ENCODE measurements around the gene HS1BP3.

Gene HS1BP3

DNA sequence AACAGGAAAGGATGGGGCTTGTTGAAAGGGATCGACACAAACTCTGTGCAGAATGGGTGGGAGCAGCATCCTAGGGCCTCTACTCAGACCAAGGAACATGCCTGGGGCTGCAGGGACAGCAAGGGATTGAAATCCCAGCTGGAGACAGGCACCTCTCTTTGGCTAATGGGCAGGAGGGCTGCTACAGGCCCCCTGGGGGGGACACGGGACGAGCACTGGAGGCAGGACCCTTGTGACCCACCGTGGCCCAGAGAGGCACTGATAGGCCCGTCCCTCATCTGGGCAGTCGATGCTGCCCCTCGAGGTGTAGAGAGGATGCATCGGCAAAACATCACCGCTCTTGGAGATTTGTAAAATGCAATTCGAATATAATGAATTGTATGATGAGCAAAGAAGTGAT is 5.1 kb downstream of the HS1BP3 start:
- no peaks in the 10 kb centered on the region for H3K27me3 Mint-ChIP-seq
- no peak for ATAC-seq
- H3K4me3 Mint-ChIP-seq, result no peak overlapping the region
- H3K27ac Mint-ChIP-seq, result no peak overlapping the region
- no peak for DNase-seq
- H3K4me1 Mint-ChIP-seq, result peaks cover 37% of the 10 kb centered on the region
- H3K9me3 Mint-ChIP-seq, result no peaks in the 10 kb centered on the region

DNA sequence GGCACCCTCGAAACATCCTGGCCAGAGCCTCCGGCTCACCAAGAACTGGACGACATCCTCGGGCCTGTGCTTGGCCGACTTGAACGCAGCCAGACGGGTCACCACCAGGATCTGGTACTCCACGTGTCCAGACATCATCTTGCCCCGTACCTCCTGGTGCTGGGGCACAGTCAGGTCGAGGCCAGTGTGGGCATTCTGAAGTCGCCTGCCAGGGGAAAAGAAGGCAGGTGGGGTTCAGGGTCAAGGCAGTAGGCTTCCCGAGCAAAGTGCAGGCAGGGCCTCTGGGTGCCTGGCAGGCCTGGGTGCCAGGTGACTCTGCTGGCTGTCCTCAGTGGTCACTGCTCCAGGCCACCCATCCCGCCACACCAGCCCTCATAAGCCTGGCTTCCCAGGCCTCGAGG is 5.6 kb downstream of the HS1BP3 start:
- H3K27me3 Mint-ChIP-seq, result no peaks in the 10 kb centered on the region
- H3K4me3 Mint-ChIP-seq, result no peak overlapping the region
- H3K9me3 Mint-ChIP-seq, result no peaks in the 10 kb centered on the region
- DNase-seq (no peak), ATAC-seq (no peak)
- H3K27ac Mint-ChIP-seq, result no peak overlapping the region
- H3K4me1 Mint-ChIP-seq, result peaks cover 34% of the 10 kb centered on the region

DNA sequence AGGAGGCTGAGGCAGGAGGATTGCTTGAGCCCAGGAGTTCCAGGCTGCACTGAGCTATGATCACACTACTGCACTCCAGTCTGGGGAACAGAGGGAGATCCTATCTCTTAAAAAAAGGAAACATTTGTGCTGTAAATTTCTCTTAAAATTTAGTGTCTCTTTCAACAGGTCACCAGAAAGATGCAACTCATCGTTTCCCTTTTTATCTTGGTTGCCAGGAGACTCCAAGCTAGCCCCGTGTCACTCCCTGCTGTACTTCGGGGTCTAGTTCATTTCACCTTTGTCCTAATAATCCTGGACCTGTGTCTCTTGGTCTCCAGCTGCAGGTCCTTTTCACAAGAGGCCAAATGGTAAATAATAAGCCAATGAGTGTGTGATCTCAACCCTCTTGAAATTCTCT is 7.1 kb downstream of the HS1BP3 start:
- no peak overlapping the region for H3K4me3 Mint-ChIP-seq
- H3K27ac Mint-ChIP-seq, result no peak overlapping the region
- peaks cover 20% of the 10 kb centered on the region for H3K4me1 Mint-ChIP-seq
- H3K27me3 Mint-ChIP-seq, result no peaks in the 10 kb centered on the region
- no peaks in the 10 kb centered on the region for H3K9me3 Mint-ChIP-seq
- ATAC-seq (no peak), DNase-seq (no peak)

DNA sequence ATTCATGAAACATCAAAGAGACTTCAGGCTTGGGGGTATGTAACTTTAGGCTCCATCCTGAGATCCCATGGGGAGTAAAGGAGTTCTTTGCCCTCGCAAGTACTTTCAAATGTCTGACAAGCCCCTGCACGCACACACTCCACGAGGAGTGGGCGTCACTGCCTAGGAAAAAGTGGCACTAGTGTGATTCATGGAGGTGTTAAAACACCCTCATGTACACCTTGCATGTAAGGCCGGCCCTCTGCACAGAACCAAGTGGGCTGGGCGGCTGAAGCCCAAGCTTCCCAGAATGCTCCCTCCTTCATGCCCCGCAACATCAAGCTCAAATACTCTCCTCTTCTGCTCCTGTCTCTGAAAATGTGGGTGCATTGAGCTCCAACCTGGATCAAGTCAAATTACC is 7.8 kb downstream of the HS1BP3 start:
- Mint-ChIP-seq H3K27me3 (no peaks in the 10 kb centered on the region), H3K4me3 (no peak overlapping the region), H3K9me3 (no peaks in the 10 kb centered on the region), H3K4me1 (peaks cover 13% of the 10 kb centered on the region), H3K27ac (no peak overlapping the region)
- DNase-seq, result no peak
- ATAC-seq, result no peak

DNA sequence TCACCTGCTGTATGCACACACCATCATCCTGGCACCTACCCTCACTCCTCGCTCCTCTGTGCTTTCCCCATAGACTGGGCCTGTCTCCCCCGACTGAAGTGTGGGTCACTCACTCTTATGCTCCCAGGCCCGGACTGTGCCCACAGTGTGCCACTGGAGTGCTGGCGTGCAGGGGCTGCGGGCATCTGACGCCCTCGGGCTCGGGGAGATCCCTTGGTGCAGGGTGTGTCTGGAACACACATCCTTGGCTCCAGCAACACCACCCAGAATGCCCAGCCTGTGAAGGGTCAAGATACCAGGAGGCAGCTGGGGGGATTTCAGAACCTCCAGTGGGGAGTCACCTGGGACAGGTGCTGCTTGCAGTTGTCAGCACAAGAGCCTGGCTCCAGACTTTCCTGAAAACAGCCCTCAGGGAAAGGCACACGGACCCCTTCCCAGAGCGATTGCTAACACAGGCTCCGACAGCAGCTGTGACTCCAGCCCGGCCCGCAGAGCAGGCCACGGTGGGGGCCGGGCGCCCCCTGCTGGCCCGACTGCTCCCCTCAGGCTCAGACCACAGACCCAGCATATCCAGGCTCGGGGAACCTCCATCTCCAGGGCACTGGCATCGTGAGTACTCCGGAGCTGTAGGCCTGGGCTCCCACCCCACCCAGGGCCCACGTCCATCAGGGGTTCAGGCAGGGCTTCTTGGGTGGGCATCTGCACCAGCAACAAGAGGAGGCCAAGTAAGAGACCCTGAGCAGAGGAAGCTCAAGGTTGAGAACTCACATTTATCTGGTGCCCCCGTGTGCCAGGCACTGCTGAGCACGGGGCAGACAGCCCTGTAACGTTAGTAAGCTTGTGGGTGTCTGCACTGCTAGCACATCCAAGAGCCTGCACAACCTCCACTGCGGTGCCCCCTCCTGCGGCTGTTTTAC is 8.6 kb downstream of the HS1BP3 start:
- ATAC-seq (peak; percentile 93), DNase-seq (peak; percentile 74 to 76)
- no peaks in the 10 kb centered on the region for H3K27me3 Mint-ChIP-seq
- H3K9me3 Mint-ChIP-seq, result no peaks in the 10 kb centered on the region
- peaks cover 9% of the 10 kb centered on the region for H3K4me1 Mint-ChIP-seq
- peak overlapping the region; percentile 16 to 21 for H3K27ac Mint-ChIP-seq
- no peak overlapping the region for H3K4me3 Mint-ChIP-seq

DNA sequence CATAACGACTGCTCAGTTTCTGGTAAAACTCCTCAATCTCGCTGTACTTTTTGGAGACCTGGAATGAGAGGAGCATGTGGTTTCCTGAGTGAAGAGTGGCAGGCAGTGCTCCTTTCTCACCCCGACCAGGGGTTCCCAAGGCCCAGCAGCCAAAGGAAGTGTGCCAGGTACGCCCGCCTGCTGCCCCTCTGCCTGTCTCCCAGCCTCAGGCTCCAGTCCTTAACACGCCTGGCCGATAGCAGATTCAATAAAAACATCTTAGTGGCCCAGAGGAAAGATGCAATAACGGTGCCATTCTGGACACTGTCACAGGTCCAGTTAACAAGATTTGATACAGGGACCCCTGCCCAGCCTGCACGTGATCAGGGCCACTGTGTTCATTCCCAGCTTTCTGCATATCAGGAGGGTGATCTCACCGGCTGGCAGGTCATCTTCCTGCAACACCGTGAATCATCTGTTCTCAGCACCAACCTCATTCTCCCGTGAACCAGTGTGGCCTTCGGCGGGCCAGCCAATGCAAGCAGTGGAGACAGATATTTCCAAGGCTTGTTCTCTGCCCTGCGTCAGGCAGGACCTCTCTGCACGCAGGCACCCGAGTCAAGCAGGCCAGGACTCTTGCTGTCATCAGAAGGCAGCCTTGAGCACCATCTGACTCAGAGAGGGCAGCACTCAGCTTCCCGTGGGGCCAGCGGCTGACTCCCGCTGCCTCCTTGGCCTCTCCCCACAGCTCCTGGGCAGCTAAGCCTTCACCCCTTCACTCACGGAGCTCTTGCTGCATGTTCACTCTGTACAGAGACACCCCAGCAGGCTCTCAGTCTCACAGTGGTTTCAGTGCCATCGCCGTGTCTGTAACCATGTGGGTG is 9.5 kb downstream of the HS1BP3 start:
- Mint-ChIP-seq H3K4me3 (no peak overlapping the region), H3K4me1 (peaks cover 9% of the 10 kb centered on the region), H3K9me3 (no peaks in the 10 kb centered on the region), H3K27ac (no peak overlapping the region), H3K27me3 (no peaks in the 10 kb centered on the region)
- no peak for DNase-seq
- ATAC-seq, result no peak

DNA sequence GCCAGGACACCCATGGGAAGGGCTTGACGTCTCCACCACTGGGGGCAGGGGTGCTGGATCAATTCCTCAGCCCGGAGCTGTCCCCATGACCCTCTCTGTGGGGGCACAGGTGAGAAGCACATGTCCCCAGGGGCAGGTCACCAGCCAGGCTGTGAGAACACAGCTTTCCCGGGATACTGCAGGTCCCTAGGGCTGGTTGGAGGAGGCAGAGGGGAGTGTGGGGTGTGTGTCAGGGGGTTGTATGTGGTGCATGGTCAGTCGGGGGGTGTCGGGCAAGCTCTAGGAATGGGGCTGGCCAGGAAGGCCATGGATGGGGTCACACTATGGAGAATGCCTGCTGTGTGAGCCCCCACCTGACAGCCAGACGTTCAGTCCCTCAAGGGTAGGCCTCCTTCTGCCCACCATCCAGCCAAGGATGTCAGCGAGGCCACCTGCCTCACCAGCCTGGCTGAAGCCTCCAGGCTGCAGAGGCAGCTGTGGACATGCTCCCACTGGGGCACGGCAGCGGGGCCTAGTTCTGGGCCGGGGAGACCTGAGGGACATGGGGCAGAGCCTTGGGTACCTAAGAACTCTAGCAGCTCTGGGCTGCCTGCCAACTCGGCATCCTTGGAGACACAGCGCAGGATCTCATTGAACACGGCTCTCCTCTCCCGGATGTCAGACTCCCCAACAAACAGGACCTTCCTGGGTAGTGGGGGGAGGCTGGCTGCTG is 10.3 kb downstream of the HS1BP3 start:
- ATAC-seq, result no peak
- Mint-ChIP-seq H3K4me1 (peaks cover 15% of the 10 kb centered on the region), H3K27ac (no peak overlapping the region), H3K9me3 (no peaks in the 10 kb centered on the region), H3K27me3 (no peaks in the 10 kb centered on the region), H3K4me3 (no peak overlapping the region)
- no peak for DNase-seq

DNA sequence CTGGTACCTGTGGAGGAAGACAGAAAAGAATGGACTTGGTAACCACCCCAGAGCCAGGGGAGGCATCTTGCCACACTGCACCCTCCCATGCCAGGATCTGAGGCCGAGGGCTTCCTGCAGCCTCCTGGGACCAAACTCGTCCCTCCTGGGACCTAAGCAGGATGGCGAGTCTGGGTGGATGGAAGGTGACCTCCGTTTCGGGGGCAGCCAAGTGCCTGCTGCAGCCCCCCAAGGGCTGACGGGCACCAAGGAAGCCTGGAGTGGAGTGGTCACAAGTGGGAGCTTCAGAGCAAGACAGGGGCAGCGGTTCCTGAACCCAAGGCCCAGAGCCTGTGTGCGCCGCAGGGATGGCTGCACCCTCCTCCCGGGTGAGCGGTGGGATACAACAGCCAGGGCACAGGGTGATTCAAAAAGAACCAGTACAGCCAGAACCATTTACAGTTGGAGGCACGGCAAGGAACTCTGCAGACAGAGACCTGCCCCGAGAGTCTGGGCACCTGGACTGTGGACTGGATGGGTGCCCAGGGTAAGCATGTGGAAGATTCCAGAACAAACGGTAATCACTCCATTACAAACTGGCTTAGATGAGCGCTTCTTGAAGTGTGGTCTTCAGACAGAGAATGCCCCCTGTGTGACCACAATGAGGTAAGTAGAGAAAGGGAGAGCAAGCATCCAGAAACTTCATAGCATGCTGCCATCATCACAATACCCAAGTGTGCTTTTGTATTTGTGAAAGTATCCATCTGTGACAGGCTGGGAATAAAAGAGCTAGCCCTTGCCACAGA is 12.1 kb downstream of the HS1BP3 start:
- H3K4me3 Mint-ChIP-seq, result no peak overlapping the region
- ATAC-seq, result no peak

DNA sequence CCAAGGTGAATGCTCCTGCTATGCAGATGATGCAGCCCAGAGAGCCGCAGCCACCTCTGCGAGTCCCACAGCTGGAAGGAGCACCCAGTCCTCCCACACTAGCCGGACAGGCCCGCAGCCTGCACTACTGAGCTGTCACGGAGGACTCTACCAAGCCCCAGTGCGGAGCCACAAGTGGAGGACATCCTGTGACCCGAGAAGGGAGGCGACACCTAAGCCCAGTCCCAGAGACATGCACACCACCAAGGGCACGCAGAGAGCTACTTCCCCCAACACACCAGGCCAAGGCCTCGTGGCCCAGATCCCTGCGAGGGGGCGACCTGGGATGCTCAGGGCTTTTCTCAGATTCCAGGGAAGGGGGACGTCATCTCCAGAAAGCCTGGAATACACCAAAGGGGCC is 12.9 kb downstream of the HS1BP3 start:
- no peak overlapping the region for H3K27ac Mint-ChIP-seq
- H3K9me3 Mint-ChIP-seq, result no peaks in the 10 kb centered on the region
- DNase-seq, result no peak
- H3K4me3 Mint-ChIP-seq, result no peak overlapping the region
- no peaks in the 10 kb centered on the region for H3K27me3 Mint-ChIP-seq
- peaks cover 25% of the 10 kb centered on the region for H3K4me1 Mint-ChIP-seq
- no peak for ATAC-seq

More for the DNA sequence above, 12.1 kb downstream of the HS1BP3 start:
- DNase-seq, result no peak
- Mint-ChIP-seq H3K4me1 (peaks cover 22% of the 10 kb centered on the region), H3K9me3 (no peaks in the 10 kb centered on the region), H3K27ac (no peak overlapping the region), H3K27me3 (no peaks in the 10 kb centered on the region)

DNA sequence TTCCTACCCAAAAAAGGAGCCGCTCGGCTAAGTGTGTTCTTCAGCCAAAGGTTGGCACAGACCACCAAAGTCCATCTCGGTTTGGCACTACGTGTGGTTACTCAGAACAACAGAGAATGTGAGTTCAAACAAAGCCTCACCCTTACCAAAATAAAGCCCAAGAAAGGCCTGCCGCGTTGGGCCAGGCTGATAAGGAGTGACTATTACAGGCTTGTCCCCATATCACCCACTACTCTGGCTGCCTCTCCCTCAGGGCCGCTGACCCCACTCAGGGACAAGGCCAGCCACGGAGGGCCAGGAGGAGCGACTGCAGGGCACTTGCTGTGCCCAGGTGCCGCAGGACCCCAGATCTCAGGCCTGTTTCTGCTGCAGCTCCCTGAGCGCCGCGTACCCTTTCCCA is 13.8 kb downstream of the HS1BP3 start:
- no peak overlapping the region for H3K27ac Mint-ChIP-seq
- no peak overlapping the region for H3K4me3 Mint-ChIP-seq
- H3K27me3 Mint-ChIP-seq, result no peaks in the 10 kb centered on the region
- no peak for ATAC-seq
- H3K4me1 Mint-ChIP-seq, result peaks cover 18% of the 10 kb centered on the region
- no peak for DNase-seq
- no peaks in the 10 kb centered on the region for H3K9me3 Mint-ChIP-seq

DNA sequence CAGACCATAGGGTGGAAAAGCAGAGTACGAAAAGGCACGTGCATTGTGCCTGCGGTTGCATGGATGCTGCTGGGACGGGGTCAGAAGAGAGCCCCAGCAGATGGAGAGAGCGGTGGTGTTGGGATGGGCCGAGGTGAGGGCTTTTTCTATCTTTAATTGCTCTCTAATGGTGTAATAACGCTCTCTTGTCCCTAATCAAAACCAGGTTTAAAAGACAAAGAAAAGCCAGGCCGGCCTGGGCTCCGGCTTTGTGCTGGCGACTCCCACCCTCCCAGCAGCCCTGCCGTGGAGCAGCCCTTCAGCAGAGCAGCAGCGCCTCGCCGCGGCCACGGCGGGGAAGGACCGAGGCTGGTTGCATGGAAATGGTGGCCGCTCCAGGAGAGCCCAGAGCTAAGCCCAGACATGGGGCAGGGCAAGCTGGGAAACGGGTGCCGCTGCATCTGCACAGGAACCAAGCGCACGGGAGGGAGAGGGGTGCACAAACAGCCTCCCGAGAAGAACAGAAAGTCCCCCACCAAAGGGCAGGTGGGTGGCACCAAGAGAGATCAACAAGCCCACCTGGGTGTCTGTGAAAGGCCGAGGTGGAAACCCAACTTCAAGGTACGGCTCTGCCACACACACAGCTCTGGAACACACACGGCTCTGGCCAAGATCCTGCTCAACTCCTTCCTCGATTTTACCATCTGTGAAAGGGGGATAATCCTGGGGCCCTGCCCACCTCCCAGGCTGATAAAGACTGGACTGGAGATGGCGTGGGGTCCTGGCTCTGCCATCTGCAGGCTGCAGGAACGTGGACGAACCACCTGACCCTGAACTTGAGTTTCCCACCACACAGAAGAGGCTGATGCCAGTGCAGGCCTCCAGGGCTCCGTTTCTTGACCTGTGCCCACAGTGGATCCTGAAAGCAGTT is 15.0 kb downstream of the HS1BP3 start:
- no peaks in the 10 kb centered on the region for H3K27me3 Mint-ChIP-seq
- H3K9me3 Mint-ChIP-seq, result no peaks in the 10 kb centered on the region
- ATAC-seq (peak; percentile 85), DNase-seq (peak; percentile 63 to 66)
- peaks cover 15% of the 10 kb centered on the region for H3K4me1 Mint-ChIP-seq
- no peak overlapping the region for H3K4me3 Mint-ChIP-seq
- peak overlapping the region in 1 of 2 donors; percentile 10 for H3K27ac Mint-ChIP-seq

DNA sequence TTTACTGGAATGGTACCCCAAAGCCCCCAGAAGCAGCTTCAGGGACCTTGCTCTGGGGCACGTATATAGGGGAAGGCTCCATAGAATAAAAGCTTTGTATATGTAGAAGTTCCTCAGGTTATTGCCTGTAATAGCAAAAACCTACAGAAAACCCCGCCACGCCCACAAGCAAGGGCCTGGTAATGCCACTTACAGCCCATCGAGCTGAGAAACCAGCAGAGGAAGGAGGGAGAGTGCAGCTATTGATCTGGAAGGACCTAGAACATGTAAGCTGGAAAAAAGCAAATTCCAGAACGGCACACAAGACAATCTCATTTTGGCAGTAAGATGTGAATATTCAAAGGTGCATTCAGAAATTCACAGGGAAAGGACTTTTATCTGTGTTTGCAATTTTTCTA is 15.8 kb downstream of the HS1BP3 start:
- Mint-ChIP-seq H3K9me3 (no peaks in the 10 kb centered on the region), H3K27ac (no peak overlapping the region), H3K27me3 (no peaks in the 10 kb centered on the region), H3K4me1 (peaks cover 15% of the 10 kb centered on the region), H3K4me3 (no peak overlapping the region)
- DNase-seq (no peak), ATAC-seq (no peak)

DNA sequence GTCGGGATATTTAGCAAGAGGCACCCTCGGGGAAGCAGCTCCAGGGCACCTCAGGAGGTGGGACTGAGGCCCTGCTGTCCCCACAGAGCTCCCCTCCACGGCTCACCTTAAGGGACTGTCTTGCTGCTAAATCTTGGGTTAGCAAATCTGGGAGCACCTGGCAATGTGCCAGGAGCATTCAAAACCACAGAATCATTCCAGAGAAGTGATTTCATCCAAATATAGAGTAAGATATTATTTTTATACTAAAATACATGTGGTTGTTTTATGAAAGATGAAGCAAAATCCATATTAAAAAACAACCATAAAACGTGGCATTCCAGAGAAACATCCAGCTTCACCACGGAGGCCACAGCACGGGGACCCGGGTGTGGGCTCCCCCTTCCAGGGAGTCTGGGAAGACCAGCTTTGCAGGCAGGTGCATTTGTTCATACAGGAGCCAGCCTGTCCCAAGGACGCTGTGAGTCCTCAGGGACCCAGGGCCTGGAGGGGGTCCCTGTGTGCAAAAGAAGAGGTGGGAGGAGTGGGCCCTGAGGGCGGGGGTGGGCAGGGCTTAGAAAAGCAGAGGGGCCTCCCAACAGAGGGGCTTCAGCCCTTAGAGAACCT is 16.3 kb downstream of the HS1BP3 start:
- H3K27ac Mint-ChIP-seq, result no peak overlapping the region
- H3K4me1 Mint-ChIP-seq, result peaks cover 15% of the 10 kb centered on the region
- H3K4me3 Mint-ChIP-seq, result no peak overlapping the region
- no peaks in the 10 kb centered on the region for H3K27me3 Mint-ChIP-seq
- no peak for DNase-seq
- no peaks in the 10 kb centered on the region for H3K9me3 Mint-ChIP-seq
- ATAC-seq, result no peak
